Measurements from ENCODE around the gene DMD. TPM values are rescaled to one million over a fixed set of nuclear protein-coding genes. Genes with fewer than 3 reads are reported as not detected.

DMD gene
- total and polyA plus RNA-seq, 3 experiments from 2014 or later: 0.03 to 0.48 (median 0.40) TPM

DNA sequence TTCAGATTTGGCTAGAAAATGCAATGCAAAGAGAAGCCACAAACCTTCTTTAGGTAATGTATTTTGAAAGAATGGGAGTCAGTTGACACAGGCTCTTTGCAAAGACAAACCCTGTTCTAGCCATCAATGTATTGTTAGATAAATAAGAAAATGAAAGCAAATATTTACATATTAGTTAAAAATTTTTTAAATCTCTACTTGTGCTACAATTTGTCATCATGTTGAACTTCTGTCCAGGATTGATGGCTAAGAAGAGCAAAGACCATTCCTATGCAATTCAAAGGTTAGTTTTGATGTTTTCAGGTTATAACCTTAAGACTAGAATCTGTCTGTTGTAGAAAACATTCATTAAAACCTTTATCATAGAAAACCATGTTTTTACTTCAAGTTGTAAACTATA lies 1350.7 kb downstream of the DMD start:
- H3K27ac ChIP-seq (ENCODE audit: low read depth, low read length): no peak overlapping the region
- Mint-ChIP-seq H3K36me3 (no peaks in the 10 kb centered on the region), H3K4me1 (no peaks in the 10 kb centered on the region), H3K27ac (no peak overlapping the region), H3K9me3 (peaks cover 0 to 4% (median 2%) of the 10 kb centered on the region in 5 donors), H3K27me3 (no peaks in the 10 kb centered on the region), H3K4me3 (no peak overlapping the region)
- ChIA-PET CTCF (no interaction called here), POLR2A (no interaction called here)
- no peaks in the 10 kb centered on the region for H3K27me3 ChIP-seq (ENCODE audit: insufficient read depth, low read length, poor library complexity, severe bottlenecking)
- no peaks in the 10 kb centered on the region for H3K9me3 ChIP-seq (ENCODE audit: low read length)
- no peaks in the 10 kb centered on the region for H3K4me1 ChIP-seq (ENCODE audit: insufficient read depth, low read length)
- H3K36me3 ChIP-seq (ENCODE audit: insufficient read depth, low read length): no peaks in the 10 kb centered on the region
- DNase-seq: no peak
- H3K4me3 ChIP-seq (ENCODE audit: low read length): no peak overlapping the region

DNA sequence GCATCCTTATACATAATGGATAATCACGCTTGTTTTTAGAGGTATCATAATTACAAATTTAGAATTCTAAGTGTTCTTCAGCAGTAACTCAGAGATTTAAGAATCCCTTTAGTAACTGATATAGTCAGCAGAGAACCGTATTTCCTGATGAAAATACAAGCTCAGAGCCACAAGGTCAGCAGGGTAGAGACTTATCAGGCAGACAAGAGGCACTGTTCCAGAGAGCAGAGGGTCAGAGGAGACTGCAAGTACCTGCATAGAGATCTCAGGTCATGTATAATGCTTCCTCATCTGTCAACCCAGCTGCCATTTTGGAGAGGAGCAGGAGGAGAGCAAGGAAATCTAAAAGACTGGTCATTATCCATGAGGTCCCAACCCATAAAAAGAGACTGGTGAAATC lies 1352.4 kb downstream of the DMD start:
- Histone ChIP-seq H3K27ac (ENCODE audit: low read depth, low read length) (no peak overlapping the region), H3K27me3 (ENCODE audit: insufficient read depth, low read length, poor library complexity, severe bottlenecking) (no peaks in the 10 kb centered on the region), H3K36me3 (ENCODE audit: insufficient read depth, low read length) (no peaks in the 10 kb centered on the region), H3K4me3 (ENCODE audit: low read length) (no peak overlapping the region), H3K4me1 (ENCODE audit: insufficient read depth, low read length) (no peaks in the 10 kb centered on the region), H3K9me3 (ENCODE audit: low read length) (no peaks in the 10 kb centered on the region)
- ChIA-PET POLR2A (no interaction called here), CTCF (no interaction called here)
- Mint-ChIP-seq H3K27me3 (no peaks in the 10 kb centered on the region), H3K9me3 (peaks cover 0 to 4% (median 2%) of the 10 kb centered on the region in 5 donors), H3K27ac (no peak overlapping the region), H3K36me3 (no peaks in the 10 kb centered on the region), H3K4me1 (no peaks in the 10 kb centered on the region), H3K4me3 (no peak overlapping the region)
- DNase-seq: no peak

DNA sequence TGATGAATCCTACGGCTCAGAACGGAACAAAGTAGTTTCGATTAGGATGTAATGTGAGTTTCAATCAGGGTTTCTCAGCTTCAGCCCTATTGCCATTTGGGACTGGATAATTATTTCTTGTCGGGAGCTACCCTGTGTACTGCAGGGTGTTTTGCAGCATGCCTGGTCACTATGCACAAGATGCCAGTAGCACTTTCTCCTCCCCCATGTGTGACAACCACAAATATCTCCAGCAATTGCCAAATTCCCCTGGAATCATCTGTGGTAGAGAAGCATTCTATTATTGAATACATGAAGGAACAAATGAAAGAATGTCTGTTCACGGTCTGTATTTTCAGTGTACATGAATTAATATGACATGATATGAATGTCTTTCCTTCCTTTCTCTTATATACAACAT lies 1356.6 kb downstream of the DMD start:
- no peak for DNase-seq
- POLR2A ChIA-PET: no interaction called here
- no peaks in the 10 kb centered on the region for H3K4me1 ChIP-seq (ENCODE audit: insufficient read depth, low read length)
- Mint-ChIP-seq H3K36me3 (no peaks in the 10 kb centered on the region), H3K27ac (no peak overlapping the region), H3K4me1 (no peaks in the 10 kb centered on the region), H3K27me3 (peaks cover 0 to 4% of the 10 kb centered on the region in 2 donors), H3K9me3 (peaks cover 0 to 5% (median 3%) of the 10 kb centered on the region in 5 donors), H3K4me3 (no peak overlapping the region)
- no peak overlapping the region for H3K4me3 ChIP-seq (ENCODE audit: low read length)
- no peaks in the 10 kb centered on the region for H3K36me3 ChIP-seq (ENCODE audit: insufficient read depth, low read length)
- H3K27ac ChIP-seq (ENCODE audit: low read depth, low read length): no peak overlapping the region
- H3K27me3 ChIP-seq (ENCODE audit: insufficient read depth, low read length, poor library complexity, severe bottlenecking): no peaks in the 10 kb centered on the region
- CTCF ChIA-PET: no interaction called here
- no peaks in the 10 kb centered on the region for H3K9me3 ChIP-seq (ENCODE audit: low read length)

DNA sequence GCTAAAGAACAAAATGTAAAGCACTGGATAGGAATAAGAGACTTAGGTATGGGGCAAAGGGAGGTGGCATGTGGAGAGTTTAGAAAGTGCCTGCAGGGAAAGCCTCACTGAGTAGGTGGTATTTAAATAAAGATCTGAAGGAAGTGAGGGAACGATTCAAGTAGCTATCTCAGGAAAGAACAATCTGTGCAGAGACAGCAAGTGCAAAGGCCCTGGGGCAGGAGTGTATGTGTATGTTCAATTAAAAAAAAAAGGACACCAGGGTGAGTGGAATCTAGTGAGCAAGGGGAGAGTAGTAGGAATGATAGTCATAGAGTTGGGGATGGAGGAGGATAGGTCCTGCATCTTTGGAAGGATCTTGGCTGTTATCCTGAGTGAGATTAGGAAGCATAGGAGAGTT lies 1359.6 kb downstream of the DMD start:
- H3K36me3 Mint-ChIP-seq: no peaks in the 10 kb centered on the region
- no peak overlapping the region for H3K4me3 ChIP-seq (ENCODE audit: low read length)
- no peak overlapping the region for H3K4me3 Mint-ChIP-seq
- H3K27me3 Mint-ChIP-seq: peaks cover 0 to 4% of the 10 kb centered on the region in 2 donors
- no peaks in the 10 kb centered on the region for H3K27me3 ChIP-seq (ENCODE audit: insufficient read depth, low read length, poor library complexity, severe bottlenecking)
- ChIA-PET CTCF (no interaction called here), POLR2A (no interaction called here)
- H3K9me3 ChIP-seq (ENCODE audit: low read length): no peaks in the 10 kb centered on the region
- no peak overlapping the region for H3K27ac ChIP-seq (ENCODE audit: low read depth, low read length)
- H3K9me3 Mint-ChIP-seq: peaks cover 0 to 5% (median 3%) of the 10 kb centered on the region in 5 donors
- no peak overlapping the region for H3K27ac Mint-ChIP-seq
- H3K4me1 Mint-ChIP-seq: no peaks in the 10 kb centered on the region
- H3K36me3 ChIP-seq (ENCODE audit: insufficient read depth, low read length): no peaks in the 10 kb centered on the region
- DNase-seq: no peak
- no peaks in the 10 kb centered on the region for H3K4me1 ChIP-seq (ENCODE audit: insufficient read depth, low read length)

DNA sequence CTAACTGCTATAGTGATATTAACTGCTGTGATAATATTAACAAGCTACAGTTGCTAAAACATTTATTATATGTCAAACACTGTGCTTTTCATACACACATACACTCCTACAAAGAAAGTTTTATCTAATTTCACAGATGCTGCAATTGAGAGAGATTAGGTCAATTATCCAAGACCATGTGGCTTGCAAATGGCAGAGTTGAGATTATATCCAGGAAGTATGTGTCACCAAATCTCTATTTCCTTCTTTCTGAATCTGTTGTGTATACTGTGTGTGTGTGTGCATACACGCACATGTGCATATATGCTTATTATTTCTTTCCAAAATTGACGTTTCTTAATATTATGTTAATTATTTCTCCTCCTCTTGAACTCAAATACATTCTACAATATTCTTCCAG lies 1363.6 kb downstream of the DMD start:
- H3K27me3 ChIP-seq (ENCODE audit: insufficient read depth, low read length, poor library complexity, severe bottlenecking): no peaks in the 10 kb centered on the region
- CTCF ChIA-PET: no interaction called here
- Mint-ChIP-seq H3K27ac (no peak overlapping the region), H3K27me3 (peaks cover 0 to 4% of the 10 kb centered on the region in 2 donors), H3K36me3 (no peaks in the 10 kb centered on the region), H3K4me3 (no peak overlapping the region), H3K9me3 (peaks cover 0 to 5% (median 3%) of the 10 kb centered on the region in 5 donors), H3K4me1 (no peaks in the 10 kb centered on the region)
- H3K36me3 ChIP-seq (ENCODE audit: insufficient read depth, low read length): no peaks in the 10 kb centered on the region
- DNase-seq: no peak
- POLR2A ChIA-PET: no interaction called here
- no peaks in the 10 kb centered on the region for H3K9me3 ChIP-seq (ENCODE audit: low read length)
- H3K4me1 ChIP-seq (ENCODE audit: insufficient read depth, low read length): no peaks in the 10 kb centered on the region
- H3K4me3 ChIP-seq (ENCODE audit: low read length): no peak overlapping the region
- no peak overlapping the region for H3K27ac ChIP-seq (ENCODE audit: low read depth, low read length)

DNA sequence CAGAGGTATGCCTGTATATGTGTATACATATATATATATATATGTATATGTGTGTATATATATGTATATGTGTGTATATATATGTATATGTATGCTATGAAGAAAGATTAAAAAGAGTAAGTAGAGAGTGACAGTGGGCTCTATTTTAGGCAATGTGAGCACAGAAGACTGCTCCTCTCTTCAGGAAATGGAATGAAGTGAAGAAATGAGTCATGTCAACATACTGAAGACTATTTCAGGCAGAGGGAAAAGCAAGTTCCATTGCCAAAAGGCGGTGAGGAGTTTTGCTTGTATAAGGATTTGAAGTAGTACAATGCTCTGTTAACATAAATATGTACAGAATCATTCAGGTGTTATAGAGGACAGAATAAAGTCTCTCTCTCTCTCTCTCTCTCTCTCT lies 1366.3 kb downstream of the DMD start:
- no peak for DNase-seq
- H3K9me3 Mint-ChIP-seq: no peaks in the 10 kb centered on the region
- no peaks in the 10 kb centered on the region for H3K4me1 ChIP-seq (ENCODE audit: insufficient read depth, low read length)
- H3K27ac ChIP-seq (ENCODE audit: low read depth, low read length): no peak overlapping the region
- H3K27me3 Mint-ChIP-seq: peaks cover 0 to 2% of the 10 kb centered on the region in 2 donors
- H3K9me3 ChIP-seq (ENCODE audit: low read length): no peaks in the 10 kb centered on the region
- CTCF ChIA-PET: no interaction called here
- H3K27me3 ChIP-seq (ENCODE audit: insufficient read depth, low read length, poor library complexity, severe bottlenecking): no peaks in the 10 kb centered on the region
- H3K4me1 Mint-ChIP-seq: no peaks in the 10 kb centered on the region
- POLR2A ChIA-PET: no interaction called here
- H3K36me3 Mint-ChIP-seq: no peaks in the 10 kb centered on the region
- no peak overlapping the region for H3K4me3 ChIP-seq (ENCODE audit: low read length)
- H3K27ac Mint-ChIP-seq: no peak overlapping the region
- no peak overlapping the region for H3K4me3 Mint-ChIP-seq
- H3K36me3 ChIP-seq (ENCODE audit: insufficient read depth, low read length): no peaks in the 10 kb centered on the region

DNA sequence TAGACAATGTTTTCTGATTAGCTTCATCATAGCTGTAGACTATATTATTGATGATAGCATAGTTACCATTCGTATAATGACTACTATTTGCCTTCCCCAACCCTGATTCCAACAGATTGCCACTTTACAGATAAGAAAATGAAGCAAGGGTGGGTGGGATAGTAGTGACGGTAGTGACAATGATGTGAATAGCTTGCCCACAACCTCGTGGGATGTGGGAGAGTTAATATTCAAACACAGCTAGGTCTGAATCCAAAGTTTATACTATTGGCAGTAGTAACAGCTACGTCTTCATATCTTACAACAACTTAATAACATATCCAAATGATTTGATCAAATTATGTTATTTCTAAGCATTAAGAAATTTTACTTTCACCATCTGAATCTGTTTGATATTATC lies 1372.7 kb downstream of the DMD start:
- no peaks in the 10 kb centered on the region for H3K36me3 ChIP-seq (ENCODE audit: insufficient read depth, low read length)
- H3K9me3 ChIP-seq (ENCODE audit: low read length): no peaks in the 10 kb centered on the region
- Mint-ChIP-seq H3K9me3 (peaks cover 0 to 2% (median 0%) of the 10 kb centered on the region in 5 donors), H3K4me1 (no peaks in the 10 kb centered on the region), H3K27ac (peak overlapping the region in 1 of 8 donors; percentile 10), H3K27me3 (peaks cover 0 to 2% of the 10 kb centered on the region in 2 donors), H3K36me3 (no peaks in the 10 kb centered on the region), H3K4me3 (no peak overlapping the region)
- POLR2A ChIA-PET: no interaction called here
- CTCF ChIA-PET: no interaction called here
- no peak overlapping the region for H3K4me3 ChIP-seq (ENCODE audit: low read length)
- no peaks in the 10 kb centered on the region for H3K4me1 ChIP-seq (ENCODE audit: insufficient read depth, low read length)
- no peak for DNase-seq
- H3K27me3 ChIP-seq (ENCODE audit: insufficient read depth, low read length, poor library complexity, severe bottlenecking): no peaks in the 10 kb centered on the region
- no peak overlapping the region for H3K27ac ChIP-seq (ENCODE audit: low read depth, low read length)

DNA sequence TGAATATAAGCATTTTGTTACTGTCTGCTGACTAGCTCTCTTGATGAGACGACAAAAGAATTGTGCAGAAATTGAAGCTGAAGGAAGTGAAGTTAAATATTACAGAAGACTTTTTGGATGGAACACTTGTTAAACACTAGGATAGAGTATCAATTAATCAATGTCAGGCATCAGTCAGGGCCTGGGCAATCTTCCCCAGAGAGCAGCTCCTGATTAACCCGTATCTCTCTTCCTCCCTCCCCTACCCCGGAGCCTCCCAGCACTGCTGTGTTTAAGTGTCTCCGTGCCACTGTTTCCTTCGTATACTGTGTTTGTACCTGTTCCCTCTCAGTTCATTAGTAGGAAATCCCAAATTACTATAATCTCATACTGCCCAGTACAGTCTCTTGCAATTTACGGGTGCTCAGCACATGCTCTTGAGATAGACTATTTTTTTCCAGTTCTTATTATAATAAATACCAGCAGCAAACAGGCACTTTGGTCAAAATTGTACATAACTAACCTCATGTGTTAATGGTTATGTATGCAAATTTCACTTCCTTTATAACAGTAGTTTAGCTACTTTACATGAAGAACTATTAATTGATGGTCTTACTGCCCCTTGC lies 1373.8 kb downstream of the DMD start:
- Mint-ChIP-seq H3K4me3 (no peak overlapping the region), H3K4me1 (no peaks in the 10 kb centered on the region), H3K36me3 (no peaks in the 10 kb centered on the region), H3K27ac (no peak overlapping the region), H3K27me3 (peaks cover 0 to 2% of the 10 kb centered on the region in 2 donors), H3K9me3 (peaks cover 0 to 2% (median 0%) of the 10 kb centered on the region in 5 donors)
- ChIA-PET POLR2A (no interaction called here), CTCF (no interaction called here)
- Histone ChIP-seq H3K36me3 (ENCODE audit: insufficient read depth, low read length) (no peaks in the 10 kb centered on the region), H3K27me3 (ENCODE audit: insufficient read depth, low read length, poor library complexity, severe bottlenecking) (no peaks in the 10 kb centered on the region), H3K4me3 (ENCODE audit: low read length) (no peak overlapping the region), H3K4me1 (ENCODE audit: insufficient read depth, low read length) (no peaks in the 10 kb centered on the region), H3K9me3 (ENCODE audit: low read length) (no peaks in the 10 kb centered on the region), H3K27ac (ENCODE audit: low read depth, low read length) (no peak overlapping the region)
- DNase-seq: no peak

DNA sequence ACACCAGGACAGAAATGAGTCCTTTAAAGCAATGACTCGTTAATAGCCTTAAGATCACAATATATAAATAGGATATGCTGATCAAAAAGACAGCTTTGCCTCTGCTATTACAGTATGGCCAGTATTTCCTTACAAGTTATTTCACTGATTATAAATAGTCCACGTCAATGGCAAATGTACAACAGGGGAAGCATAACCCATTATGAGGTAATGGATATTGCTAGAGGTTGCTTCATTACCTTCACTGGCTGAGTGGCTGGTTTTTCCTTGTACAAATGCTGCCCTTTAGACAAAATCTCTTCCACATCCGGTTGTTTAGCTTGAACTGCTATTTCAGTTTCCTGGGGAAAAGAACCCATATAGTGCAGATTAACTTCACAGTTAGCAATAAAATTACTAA lies 1374.9 kb downstream of the DMD start:
- no peaks in the 10 kb centered on the region for H3K4me1 ChIP-seq (ENCODE audit: insufficient read depth, low read length)
- POLR2A ChIA-PET: no interaction called here
- H3K4me3 ChIP-seq (ENCODE audit: low read length): no peak overlapping the region
- Mint-ChIP-seq H3K27me3 (peaks cover 0 to 2% of the 10 kb centered on the region in 2 donors), H3K27ac (no peak overlapping the region), H3K9me3 (peaks cover 0 to 2% (median 0%) of the 10 kb centered on the region in 5 donors), H3K36me3 (no peaks in the 10 kb centered on the region), H3K4me3 (no peak overlapping the region), H3K4me1 (no peaks in the 10 kb centered on the region)
- DNase-seq: no peak
- no peaks in the 10 kb centered on the region for H3K27me3 ChIP-seq (ENCODE audit: insufficient read depth, low read length, poor library complexity, severe bottlenecking)
- no peaks in the 10 kb centered on the region for H3K36me3 ChIP-seq (ENCODE audit: insufficient read depth, low read length)
- no peaks in the 10 kb centered on the region for H3K9me3 ChIP-seq (ENCODE audit: low read length)
- CTCF ChIA-PET: no interaction called here
- no peak overlapping the region for H3K27ac ChIP-seq (ENCODE audit: low read depth, low read length)

Data from CD8-positive, alpha-beta memory T cell (primary cell).